OCI-LY7 (cell line): ENCODE data around the gene CEP170B.

Experiments
- EZH2phosphoT487 ChIP-seq: fragments of 200-600 bp; sonication (generic); IDR thresholded peaks from 2 replicates; pipeline ENCODE4 v1.6.1; 2018; ENCODE audit warnings: low read depth, borderline replicate concordance, mild to moderate bottlenecking, mixed run types, antibody characterized with exemption, low read length, moderate library complexity, mixed read lengths
- TF ChIP-seq, protein P1 (sequence below): fragments of 200-600 bp; sonication (generic); conservative IDR thresholded peaks from 2 replicates; pipeline ENCODE4 v1.5.1; 2014; ENCODE audit warnings: mild to moderate bottlenecking, antibody characterized with exemption, low read length, moderate library complexity, mixed read lengths

DNA sequence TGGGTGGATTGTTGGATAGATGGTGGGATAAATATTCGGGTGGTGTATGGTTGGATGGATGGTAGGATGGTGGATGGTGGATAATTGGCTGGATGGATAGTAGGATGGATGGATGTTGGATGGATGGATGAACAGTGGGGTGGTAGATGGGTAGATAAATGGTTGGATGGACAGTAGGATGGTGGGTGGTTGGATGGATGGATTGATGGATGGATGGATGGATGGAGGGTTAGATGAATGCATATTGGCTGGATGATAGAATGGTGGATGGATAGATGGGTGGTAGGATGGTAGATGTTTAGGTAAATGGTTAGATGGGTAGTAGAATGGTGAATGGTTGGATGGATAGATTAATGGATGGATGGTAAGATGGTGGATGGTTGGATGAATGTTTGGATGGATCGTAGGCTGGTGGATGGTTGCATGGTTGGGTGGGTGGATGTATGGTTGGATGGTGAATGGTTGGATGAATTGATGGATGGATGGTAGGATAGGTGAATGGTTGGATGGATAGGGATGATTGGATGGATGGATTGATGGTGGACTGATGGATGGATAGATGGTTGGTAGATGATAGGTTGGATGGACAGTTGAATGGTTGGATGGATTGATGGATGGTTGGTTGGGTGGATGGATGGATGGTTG, 40.6 kb upstream of the CEP170B start:
- TF ChIP-seq, protein P1, sequence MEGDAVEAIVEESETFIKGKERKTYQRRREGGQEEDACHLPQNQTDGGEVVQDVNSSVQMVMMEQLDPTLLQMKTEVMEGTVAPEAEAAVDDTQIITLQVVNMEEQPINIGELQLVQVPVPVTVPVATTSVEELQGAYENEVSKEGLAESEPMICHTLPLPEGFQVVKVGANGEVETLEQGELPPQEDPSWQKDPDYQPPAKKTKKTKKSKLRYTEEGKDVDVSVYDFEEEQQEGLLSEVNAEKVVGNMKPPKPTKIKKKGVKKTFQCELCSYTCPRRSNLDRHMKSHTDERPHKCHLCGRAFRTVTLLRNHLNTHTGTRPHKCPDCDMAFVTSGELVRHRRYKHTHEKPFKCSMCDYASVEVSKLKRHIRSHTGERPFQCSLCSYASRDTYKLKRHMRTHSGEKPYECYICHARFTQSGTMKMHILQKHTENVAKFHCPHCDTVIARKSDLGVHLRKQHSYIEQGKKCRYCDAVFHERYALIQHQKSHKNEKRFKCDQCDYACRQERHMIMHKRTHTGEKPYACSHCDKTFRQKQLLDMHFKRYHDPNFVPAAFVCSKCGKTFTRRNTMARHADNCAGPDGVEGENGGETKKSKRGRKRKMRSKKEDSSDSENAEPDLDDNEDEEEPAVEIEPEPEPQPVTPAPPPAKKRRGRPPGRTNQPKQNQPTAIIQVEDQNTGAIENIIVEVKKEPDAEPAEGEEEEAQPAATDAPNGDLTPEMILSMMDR, result no peak
- no peak for TF ChIP-seq EZH2phosphoT487
